ENCODE results near the gene SULT1A1. TPM values are rescaled to one million over a fixed set of nuclear protein-coding genes. Genes with fewer than 3 reads are reported as not detected.
A peak's percentile ranks its signal among the peaks of the same experiment; 100 is the strongest.

Gene SULT1A1
- total and polyA plus RNA-seq, 2 of the 13 experiments (the other 11 are each of a cell fraction or from before 2014, with no cell fraction given) = 114 to 147 TPM

DNA sequence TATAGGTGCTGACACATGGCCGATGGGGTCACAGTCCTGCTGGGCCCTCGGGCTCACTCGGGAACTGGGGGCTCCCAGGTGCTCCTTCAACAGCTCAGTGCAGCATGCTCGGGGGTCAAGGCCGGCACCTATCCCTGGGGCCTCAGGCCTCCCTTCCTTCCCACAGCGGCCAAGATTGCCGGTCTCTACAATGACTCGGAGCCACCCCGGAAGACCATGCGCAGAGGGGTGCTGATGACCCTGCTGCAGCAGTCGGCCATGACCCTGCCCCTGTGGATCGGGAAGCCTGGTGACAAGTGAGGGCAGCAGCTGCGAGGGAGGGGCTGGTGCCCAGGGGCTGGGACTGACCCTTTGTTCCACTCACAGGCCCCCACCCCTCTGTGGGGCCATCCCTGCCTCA, 19.9 kb downstream of the SULT1A1 start:
- WGBS (ENCODE audit: low lambda C conversion rate) = 96% methylated on average over 13 of the region's 13 CpGs
- Histone ChIP-seq H3K27me3 (ENCODE audit: control insufficient read depth in 1 of 2, insufficient read depth in 2 of 2, low read length in 2 of 2) (no peaks in the 10 kb centered on the region), H3K79me2 (ENCODE audit: insufficient read depth, low read length) (no peaks in the 10 kb centered on the region), H4K20me1 (ENCODE audit: insufficient read depth, low read length) (no peaks in the 10 kb centered on the region; the same call in 1 of the 2 replicates), H3K27ac (ENCODE audit: extremely low read length, insufficient read depth, low read length) (no peak overlapping the region), H2AFZ (ENCODE audit: low read length) (no peak overlapping the region), H3K36me3 (replicated peaks in 1 of 2; ENCODE audit: control insufficient read depth in 1 of 2, insufficient read depth in 2 of 2, low read length in 2 of 2) (peaks cover 27 to 54% of the 10 kb centered on the region in 2 experiments), H3K4me3 (replicated peaks in 1 of 3; ENCODE audit: insufficient read depth in 1 of 3, low read depth in 2 of 3, low read length in 3 of 3) (no peak overlapping the region), H3K4me2 (ENCODE audit: low read depth, low read length) (no peak overlapping the region), H3K9ac (ENCODE audit: insufficient read depth, low read depth, low read length) (no peak overlapping the region), H3K9me3 (ENCODE audit: low read length) (no peaks in the 10 kb centered on the region), H3K4me1 (ENCODE audit: insufficient read depth, low read length) (peaks cover 12% of the 10 kb centered on the region)
- FAIRE-seq = no peak
- TF ChIP-seq MBNL3 (CRISPR knock-in tag; conservative IDR thresholded peaks at IDR 0.05) = no peak
- peak; percentile 36 for TF ChIP-seq AGO1 (IDR thresholded peaks at IDR 0.05; ENCODE audit: low read depth, low read length, poor library complexity, severe bottlenecking)
- TF ChIP-seq ZFP36L1 (CRISPR knock-in tag; IDR thresholded peaks at IDR 0.05) = no peak
- TF ChIP-seq RBFOX2 (IDR thresholded peaks at IDR 0.05; ENCODE audit: low read depth, low read length) = peak; percentile 58; the same call in 1 of the 2 replicates
- TF ChIP-seq ZNF121 (CRISPR knock-in tag; IDR thresholded peaks at IDR 0.05) = no peak
- TF ChIP-seq, protein P1, sequence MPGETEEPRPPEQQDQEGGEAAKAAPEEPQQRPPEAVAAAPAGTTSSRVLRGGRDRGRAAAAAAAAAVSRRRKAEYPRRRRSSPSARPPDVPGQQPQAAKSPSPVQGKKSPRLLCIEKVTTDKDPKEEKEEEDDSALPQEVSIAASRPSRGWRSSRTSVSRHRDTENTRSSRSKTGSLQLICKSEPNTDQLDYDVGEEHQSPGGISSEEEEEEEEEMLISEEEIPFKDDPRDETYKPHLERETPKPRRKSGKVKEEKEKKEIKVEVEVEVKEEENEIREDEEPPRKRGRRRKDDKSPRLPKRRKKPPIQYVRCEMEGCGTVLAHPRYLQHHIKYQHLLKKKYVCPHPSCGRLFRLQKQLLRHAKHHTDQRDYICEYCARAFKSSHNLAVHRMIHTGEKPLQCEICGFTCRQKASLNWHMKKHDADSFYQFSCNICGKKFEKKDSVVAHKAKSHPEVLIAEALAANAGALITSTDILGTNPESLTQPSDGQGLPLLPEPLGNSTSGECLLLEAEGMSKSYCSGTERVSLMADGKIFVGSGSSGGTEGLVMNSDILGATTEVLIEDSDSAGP (CRISPR knock-in tag; IDR thresholded peaks at IDR 0.05; ENCODE audit: borderline replicate concordance) = 0 out of 2 replicates have a peak, but pooled peaks have one; percentile 17
- TF ChIP-seq, protein P2, sequence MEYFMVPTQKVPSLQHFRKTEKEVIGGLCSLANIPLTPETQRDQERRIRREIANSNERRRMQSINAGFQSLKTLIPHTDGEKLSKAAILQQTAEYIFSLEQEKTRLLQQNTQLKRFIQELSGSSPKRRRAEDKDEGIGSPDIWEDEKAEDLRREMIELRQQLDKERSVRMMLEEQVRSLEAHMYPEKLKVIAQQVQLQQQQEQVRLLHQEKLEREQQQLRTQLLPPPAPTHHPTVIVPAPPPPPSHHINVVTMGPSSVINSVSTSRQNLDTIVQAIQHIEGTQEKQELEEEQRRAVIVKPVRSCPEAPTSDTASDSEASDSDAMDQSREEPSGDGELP (IDR thresholded peaks at IDR 0.05; ENCODE audit: borderline replicate concordance, low read depth) = no peak
- TF ChIP-seq ZNF256 (CRISPR knock-in tag; conservative IDR thresholded peaks at IDR 0.05) = no peak
- no TSS peak for BruUV-seq (replicated peaks)
- POLR2A ChIA-PET = no interaction called here
- CTCF ChIA-PET (ENCODE audit: low intra/inter-chr PET ratio, low total read pairs) = no interaction called here
- intact Hi-C loops (cut with micrococcal nuclease; ENCODE audit: unreplicated experiment) = no loop called here
- no peak for DNase-seq (ENCODE audit: low spot score)
- in situ Hi-C loops (cut with HindIII; ENCODE audit: extremely low pct_ligation_motif_present, low pct_unique_long_range_greater_than_20kb) = no loop called here
- ATAC-seq = peak; percentile 5; the same call in 2 of the 3 replicates
